Measurements from ENCODE around the gene IL5. TPM values are rescaled to one million over a fixed set of nuclear protein-coding genes. Genes with fewer than 3 reads are reported as not detected.
"Not testable (repeated sequence)": the region's sequence is repeated elsewhere in the genome, so short reads cannot be mapped to it uniquely, and the experiment has no call there.

The IL5 gene
- total RNA-seq, 1 donor from 2014 or later, result not detected

DNA sequence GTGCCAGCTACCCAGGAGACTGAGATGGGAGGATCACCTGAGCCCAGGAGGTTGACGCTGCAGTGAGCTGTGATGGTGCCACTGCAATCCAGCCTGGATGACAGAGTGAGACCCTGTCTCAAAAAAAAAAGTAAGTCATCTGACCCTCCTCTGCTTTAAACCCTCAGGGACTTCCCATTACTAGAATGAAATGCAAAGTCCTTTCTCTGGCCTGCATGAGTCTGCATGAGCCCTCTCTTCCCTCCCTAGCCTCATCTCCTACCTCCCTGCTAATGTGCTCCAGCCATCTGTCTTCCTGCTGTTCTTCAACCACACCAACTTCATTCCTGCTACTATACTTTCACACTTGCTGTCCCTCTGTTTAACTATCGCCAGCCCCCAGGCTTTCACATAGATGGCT is 15.3 kb downstream of the IL5 start:
- no peak overlapping the region for H3K4me3 ChIP-seq
- H3K4me1 ChIP-seq, result peaks cover 5% of the 10 kb centered on the region
- no peaks in the 10 kb centered on the region for H3K36me3 ChIP-seq
- intact Hi-C loops (cut with micrococcal nuclease), result no loop called here
- TF ChIP-seq, protein P1, sequence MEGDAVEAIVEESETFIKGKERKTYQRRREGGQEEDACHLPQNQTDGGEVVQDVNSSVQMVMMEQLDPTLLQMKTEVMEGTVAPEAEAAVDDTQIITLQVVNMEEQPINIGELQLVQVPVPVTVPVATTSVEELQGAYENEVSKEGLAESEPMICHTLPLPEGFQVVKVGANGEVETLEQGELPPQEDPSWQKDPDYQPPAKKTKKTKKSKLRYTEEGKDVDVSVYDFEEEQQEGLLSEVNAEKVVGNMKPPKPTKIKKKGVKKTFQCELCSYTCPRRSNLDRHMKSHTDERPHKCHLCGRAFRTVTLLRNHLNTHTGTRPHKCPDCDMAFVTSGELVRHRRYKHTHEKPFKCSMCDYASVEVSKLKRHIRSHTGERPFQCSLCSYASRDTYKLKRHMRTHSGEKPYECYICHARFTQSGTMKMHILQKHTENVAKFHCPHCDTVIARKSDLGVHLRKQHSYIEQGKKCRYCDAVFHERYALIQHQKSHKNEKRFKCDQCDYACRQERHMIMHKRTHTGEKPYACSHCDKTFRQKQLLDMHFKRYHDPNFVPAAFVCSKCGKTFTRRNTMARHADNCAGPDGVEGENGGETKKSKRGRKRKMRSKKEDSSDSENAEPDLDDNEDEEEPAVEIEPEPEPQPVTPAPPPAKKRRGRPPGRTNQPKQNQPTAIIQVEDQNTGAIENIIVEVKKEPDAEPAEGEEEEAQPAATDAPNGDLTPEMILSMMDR (IDR thresholded peaks at IDR 0.05; ENCODE audit: borderline replicate concordance), result no peak
- H3K27me3 ChIP-seq (ENCODE audit: low read depth), result no peaks in the 10 kb centered on the region
- DNase-seq, result no peak
- no peaks in the 10 kb centered on the region for H3K9me3 ChIP-seq (replicated peaks)
- no peak overlapping the region for H3K27ac ChIP-seq (replicated peaks)

DNA sequence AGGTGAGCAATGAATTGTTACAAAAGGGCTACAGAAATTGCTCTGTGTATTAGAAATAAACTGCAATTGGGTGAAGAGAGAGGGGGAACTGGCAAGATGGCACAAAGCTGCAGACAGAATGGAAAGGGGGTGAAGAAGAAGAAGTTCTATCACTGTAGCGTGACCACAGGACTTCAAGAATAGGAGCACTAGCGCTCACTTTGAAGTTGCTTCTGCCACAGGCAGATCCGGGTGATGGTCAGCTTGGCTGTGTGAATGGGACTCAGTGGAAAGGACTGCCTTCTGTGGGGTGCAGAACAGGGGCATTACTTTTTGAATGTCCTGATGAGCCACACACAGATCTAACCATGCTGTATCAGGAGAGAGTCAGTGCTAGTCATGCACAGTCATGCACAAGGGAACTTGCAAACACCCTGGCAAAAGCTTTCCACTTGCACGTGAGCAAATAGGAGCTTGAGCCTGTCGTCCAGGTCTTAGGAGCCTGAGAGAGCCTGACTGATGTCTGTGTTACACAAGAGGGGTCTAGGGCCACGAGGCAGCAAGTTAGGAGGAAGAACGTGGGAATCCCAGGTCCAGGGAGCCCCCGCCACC is 16.3 kb downstream of the IL5 start:
- no peak overlapping the region for H3K4me3 ChIP-seq
- DNase-seq, result no peak
- no peak overlapping the region for H3K27ac ChIP-seq (replicated peaks)
- TF ChIP-seq, protein P1 (IDR thresholded peaks at IDR 0.05; ENCODE audit: borderline replicate concordance), result no peak
- intact Hi-C loops (cut with micrococcal nuclease), result no loop called here
- H3K27me3 ChIP-seq (ENCODE audit: low read depth), result no peaks in the 10 kb centered on the region
- H3K4me1 ChIP-seq, result peaks cover 5% of the 10 kb centered on the region
- no peaks in the 10 kb centered on the region for H3K36me3 ChIP-seq
- H3K9me3 ChIP-seq (replicated peaks), result no peaks in the 10 kb centered on the region

DNA sequence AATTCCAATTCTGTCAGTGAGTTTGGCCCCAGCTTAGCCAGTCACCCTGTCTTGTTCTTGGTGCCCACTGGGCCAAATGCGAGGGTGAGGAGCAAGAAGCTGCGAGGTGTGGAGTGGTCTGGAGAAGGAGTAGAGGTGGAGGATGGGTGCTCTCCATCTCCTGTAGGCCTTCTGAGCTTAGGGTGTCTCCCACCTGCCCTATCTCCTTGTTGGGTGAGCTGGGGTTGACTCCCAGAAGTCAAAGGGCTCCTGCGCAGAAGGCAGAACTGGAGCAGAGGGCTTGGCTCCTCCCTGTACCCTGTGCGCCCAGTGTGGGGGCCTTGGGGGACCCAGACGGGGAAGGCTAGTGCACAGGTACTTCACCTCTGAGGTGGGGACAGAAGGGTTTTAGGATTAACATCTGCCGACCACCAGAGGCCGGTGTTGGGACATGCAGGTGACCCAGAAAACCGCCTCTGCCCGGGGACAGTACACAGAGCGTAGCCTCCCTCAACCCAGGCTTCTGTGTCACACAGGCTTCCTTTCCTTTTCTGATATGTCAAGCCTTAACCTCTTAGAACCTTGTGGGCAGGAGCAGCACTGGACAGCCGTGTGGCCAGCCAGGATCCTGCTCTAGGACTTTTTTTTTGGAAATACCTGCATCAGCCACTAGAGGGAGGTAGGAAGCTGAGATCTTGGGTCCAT is 16.9 kb downstream of the IL5 start:
- TF ChIP-seq, protein P1 (IDR thresholded peaks at IDR 0.05; ENCODE audit: borderline replicate concordance), result peak; percentile 84
- no peaks in the 10 kb centered on the region for H3K27me3 ChIP-seq (ENCODE audit: low read depth)
- no peak for DNase-seq
- H3K4me1 ChIP-seq, result peaks cover 5% of the 10 kb centered on the region
- H3K4me3 ChIP-seq, result no peak overlapping the region
- H3K27ac ChIP-seq (replicated peaks), result no peak overlapping the region
- no peaks in the 10 kb centered on the region for H3K36me3 ChIP-seq
- intact Hi-C loops (cut with micrococcal nuclease), result no loop called here
- H3K9me3 ChIP-seq (replicated peaks), result peaks cover 5% of the 10 kb centered on the region

DNA sequence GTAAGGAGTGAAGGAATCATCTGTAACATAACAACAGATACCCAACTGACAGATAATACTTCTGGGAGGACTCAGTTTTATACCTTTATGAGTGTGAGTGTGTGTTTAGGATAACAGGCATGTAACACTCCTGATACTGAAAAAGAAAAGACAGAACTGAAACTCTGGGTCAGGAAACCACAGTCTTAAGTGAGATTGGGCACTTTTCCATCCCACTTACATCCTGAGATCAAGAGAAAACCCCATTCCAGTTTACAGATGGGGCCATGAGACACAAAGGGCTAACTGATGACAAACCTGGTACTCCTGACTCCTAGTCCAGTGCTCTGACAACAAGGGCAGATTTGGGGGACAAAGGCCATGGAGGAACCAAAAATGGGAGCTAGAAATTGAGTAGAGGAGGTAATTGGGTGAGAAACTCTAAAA is 18.0 kb downstream of the IL5 start:
- Histone ChIP-seq H3K4me1 (peaks cover 5% of the 10 kb centered on the region), H3K36me3 (no peaks in the 10 kb centered on the region), H3K27me3 (ENCODE audit: low read depth) (no peaks in the 10 kb centered on the region), H3K4me3 (no peak overlapping the region), H3K27ac (replicated peaks) (no peak overlapping the region), H3K9me3 (replicated peaks) (peaks cover 16% of the 10 kb centered on the region)
- DNase-seq, result no peak
- intact Hi-C loops (cut with micrococcal nuclease), result no loop called here
- TF ChIP-seq, protein P1 (IDR thresholded peaks at IDR 0.05; ENCODE audit: borderline replicate concordance), result no peak

DNA sequence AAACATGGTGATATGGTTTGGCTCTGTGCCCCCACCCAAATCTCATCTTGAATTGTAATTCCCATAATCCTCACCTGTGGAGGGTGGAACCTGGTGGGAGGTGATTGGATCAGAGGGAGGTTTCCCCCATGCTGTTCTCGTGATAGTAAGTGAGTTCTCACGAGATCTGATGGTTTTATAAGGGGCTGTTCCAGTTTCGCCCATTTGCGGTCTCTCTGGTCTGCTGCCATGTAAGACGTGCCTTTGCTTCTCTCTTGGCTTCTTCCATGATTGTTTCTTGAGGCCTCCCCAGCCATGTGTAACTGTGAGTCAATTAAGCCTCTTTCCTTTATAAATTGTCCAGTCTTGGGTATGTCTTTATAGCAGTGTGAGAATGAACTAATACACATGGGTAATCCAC is 18.4 kb downstream of the IL5 start:
- H3K4me1 ChIP-seq; DNase-seq; H3K4me3 ChIP-seq; H3K27me3 ChIP-seq (ENCODE audit: low read depth); H3K36me3 ChIP-seq; H3K27ac ChIP-seq (replicated peaks); intact Hi-C loops (cut with micrococcal nuclease): not testable (repeated sequence)
- H3K9me3 ChIP-seq (replicated peaks), result peaks cover 21% of the 10 kb centered on the region

DNA sequence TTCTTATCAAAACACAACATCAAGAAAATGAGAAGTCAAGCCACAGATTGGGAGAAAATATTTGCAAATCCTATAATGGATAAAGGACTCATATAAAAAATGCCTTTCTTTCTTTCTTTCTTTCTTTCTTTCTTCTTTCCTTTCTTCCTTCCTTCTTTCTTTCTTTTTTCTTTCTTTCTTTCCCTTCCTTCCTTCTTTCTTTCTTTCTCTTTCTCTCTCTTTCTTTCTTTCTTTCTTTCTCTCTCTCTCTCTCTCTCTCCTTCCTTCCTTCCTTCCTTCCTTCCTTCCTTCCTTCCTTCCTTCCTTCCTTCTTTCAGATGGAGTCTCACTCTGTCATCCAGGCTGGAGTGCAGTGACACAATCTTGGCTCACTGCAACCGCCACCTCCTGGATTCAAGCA is 21.3 kb downstream of the IL5 start:
- H3K4me3 ChIP-seq; DNase-seq; H3K27me3 ChIP-seq (ENCODE audit: low read depth); intact Hi-C loops (cut with micrococcal nuclease); H3K36me3 ChIP-seq; H3K4me1 ChIP-seq; H3K27ac ChIP-seq (replicated peaks): not testable (repeated sequence)
- H3K9me3 ChIP-seq (replicated peaks), result peaks cover 21% of the 10 kb centered on the region

DNA sequence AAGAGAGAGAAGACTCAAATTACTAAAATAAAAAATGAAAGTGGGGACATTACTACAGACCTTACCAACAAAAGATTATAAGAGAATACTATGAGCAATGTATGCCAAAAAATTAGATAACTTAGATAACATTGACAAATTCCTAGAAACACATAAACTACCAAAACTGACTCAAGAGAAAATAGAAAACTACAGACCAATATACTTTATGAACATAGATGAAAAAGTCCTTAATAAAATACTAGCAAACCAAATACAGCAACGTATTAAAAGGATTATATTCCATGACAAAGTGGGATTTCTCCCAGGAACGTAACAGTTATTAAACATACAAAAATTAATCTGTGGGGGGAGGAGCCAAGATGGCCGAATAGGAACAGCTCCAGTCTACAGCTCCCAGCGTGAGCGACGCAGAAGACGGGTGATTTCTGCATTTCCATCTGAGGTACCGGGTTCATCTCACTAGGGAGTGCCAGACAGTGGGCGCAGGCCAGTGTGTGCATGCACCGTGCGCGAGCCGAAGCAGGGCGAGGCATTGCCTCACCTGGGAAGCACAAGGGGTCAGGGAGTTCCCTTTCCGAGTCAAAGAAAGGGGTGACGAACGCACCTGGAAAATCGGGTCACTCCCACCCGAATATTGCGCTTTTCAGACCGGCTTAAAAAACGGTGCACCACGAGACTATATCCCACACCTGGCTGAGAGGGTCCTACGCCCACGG is 29.5 kb downstream of the IL5 start:
- DNase-seq, H3K4me1 ChIP-seq: not testable (repeated sequence)

More for the DNA sequence above, 29.5 kb downstream of the IL5 start:
- intact Hi-C loops (cut with micrococcal nuclease); H3K9me3 ChIP-seq (replicated peaks); H3K27ac ChIP-seq (replicated peaks); H3K36me3 ChIP-seq; H3K27me3 ChIP-seq (ENCODE audit: low read depth); H3K4me3 ChIP-seq: not testable (repeated sequence)

Measured in left ventricle myocardium inferior (tissue), 1 donor.